Measurements from ENCODE around the gene NUP155. TPM values are rescaled to one million over a fixed set of nuclear protein-coding genes. Genes with fewer than 3 reads are reported as not detected.
A peak's percentile ranks its signal among the peaks of the same experiment; 100 is the strongest.

NUP155 gene
- total RNA-seq, 3 donors from 2014 or later: 16.6 to 30.9 (median 25.9) TPM

DNA sequence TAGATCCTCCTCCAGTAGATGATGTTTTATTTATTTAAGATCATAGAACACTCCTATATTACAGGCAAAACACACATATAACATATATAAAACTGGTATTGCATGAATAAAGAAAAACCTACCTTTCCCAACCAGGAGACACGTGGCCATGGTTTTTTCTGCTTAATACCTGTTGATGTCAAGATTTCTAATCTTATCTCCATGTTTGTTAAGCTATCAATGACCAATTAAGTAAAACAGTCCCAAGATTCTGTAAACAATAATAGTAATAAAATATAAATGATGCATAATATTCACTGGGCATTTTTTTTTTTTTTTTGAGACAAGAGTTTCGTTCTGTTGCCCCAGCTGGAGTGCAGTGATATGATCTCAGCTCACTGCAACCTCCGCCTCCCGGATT is 123.4 kb downstream of the NUP155 start:
- DNase-seq (ENCODE audit: low spot score in 2 of 2): no peak
- no peaks in the 10 kb centered on the region for H3K9me3 ChIP-seq
- no peak overlapping the region for H3K27ac ChIP-seq
- H3K4me3 ChIP-seq: peak overlapping the region in 1 of 3 donors; percentile 65
- TF ChIP-seq, protein P1, sequence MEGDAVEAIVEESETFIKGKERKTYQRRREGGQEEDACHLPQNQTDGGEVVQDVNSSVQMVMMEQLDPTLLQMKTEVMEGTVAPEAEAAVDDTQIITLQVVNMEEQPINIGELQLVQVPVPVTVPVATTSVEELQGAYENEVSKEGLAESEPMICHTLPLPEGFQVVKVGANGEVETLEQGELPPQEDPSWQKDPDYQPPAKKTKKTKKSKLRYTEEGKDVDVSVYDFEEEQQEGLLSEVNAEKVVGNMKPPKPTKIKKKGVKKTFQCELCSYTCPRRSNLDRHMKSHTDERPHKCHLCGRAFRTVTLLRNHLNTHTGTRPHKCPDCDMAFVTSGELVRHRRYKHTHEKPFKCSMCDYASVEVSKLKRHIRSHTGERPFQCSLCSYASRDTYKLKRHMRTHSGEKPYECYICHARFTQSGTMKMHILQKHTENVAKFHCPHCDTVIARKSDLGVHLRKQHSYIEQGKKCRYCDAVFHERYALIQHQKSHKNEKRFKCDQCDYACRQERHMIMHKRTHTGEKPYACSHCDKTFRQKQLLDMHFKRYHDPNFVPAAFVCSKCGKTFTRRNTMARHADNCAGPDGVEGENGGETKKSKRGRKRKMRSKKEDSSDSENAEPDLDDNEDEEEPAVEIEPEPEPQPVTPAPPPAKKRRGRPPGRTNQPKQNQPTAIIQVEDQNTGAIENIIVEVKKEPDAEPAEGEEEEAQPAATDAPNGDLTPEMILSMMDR (IDR thresholded peaks at IDR 0.05): no peak
- no peak for TF ChIP-seq POLR2AphosphoS5 (IDR thresholded peaks at IDR 0.05)
- TF ChIP-seq POLR2A (IDR thresholded peaks at IDR 0.05): no peak
- intact Hi-C loops (cut with DNase I; ENCODE audit: low total_unique reads): loop anchor here (5.0 kb wide), 1 partner anchor 950 kb away; no protein-coding TSS in a partner anchor
- H3K4me1 ChIP-seq: peaks cover 0 to 13% of the 10 kb centered on the region in 2 donors
- H3K27me3 ChIP-seq: no peaks in the 10 kb centered on the region
- H3K36me3 ChIP-seq: no peaks in the 10 kb centered on the region

DNA sequence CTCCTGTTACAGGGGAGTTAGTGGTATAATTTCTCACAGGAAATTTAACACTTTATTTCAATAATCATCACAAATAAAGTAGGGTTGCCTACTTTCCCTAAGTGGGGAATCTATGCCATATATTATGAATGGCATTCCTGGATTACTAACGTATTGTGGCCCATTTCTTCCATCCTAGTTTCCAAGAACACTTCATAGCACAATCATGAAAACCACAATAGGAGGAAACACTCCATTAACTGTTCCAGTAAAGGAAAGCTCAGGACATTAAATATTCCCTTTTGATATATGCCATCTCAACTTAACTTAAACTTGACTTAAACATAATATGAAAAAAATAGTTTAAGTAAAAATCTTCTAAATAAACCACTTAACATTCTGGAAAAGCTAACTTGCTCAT is 123.9 kb downstream of the NUP155 start:
- intact Hi-C loops (cut with DNase I; ENCODE audit: low total_unique reads): loop anchor here (5.0 kb wide), 1 partner anchor 950 kb away; no protein-coding TSS in a partner anchor
- TF ChIP-seq, protein P1 (IDR thresholded peaks at IDR 0.05): no peak
- no peak for TF ChIP-seq POLR2A (IDR thresholded peaks at IDR 0.05)
- TF ChIP-seq POLR2AphosphoS5 (IDR thresholded peaks at IDR 0.05): no peak
- no peak for DNase-seq (ENCODE audit: low spot score in 2 of 2)
- Histone ChIP-seq H3K9me3 (no peaks in the 10 kb centered on the region), H3K27ac (no peak overlapping the region), H3K36me3 (no peaks in the 10 kb centered on the region), H3K27me3 (no peaks in the 10 kb centered on the region), H3K4me3 (no peak overlapping the region), H3K4me1 (peaks cover 0 to 13% of the 10 kb centered on the region in 2 donors)

Other genes starting within 250 kb of the NUP155 start
- 10 to 100 TPM; 31.0 to 55.5 (median 31.5) TPM for gene CPLANE1, start 121.7 kb downstream of the NUP155 start, total RNA-seq
- 10 to 100 TPM; 29.6 to 40.2 (median 37.0) TPM for gene WDR70, start 8.2 kb upstream of the NUP155 start, total RNA-seq